HepG2 (cell line): ENCODE results near the gene CDCA5. TPM values are rescaled to one million over a fixed set of nuclear protein-coding genes. Genes with fewer than 3 reads are reported as not detected.
A peak's percentile ranks its signal among the peaks of the same experiment; 100 is the strongest.

Experiments
- CHCHD3 ChIP-seq: sonication (generic); formaldehyde crosslinking; IDR thresholded peaks from 2 replicates; pipeline ENCODE4 v1.8.0; 2022; ENCODE audit warnings: mild to moderate bottlenecking, missing genetic modification reagents, moderate library complexity
- HES4 ChIP-seq: sonication (generic); formaldehyde crosslinking; IDR thresholded peaks from 2 replicates; pipeline ENCODE4 v1.9.0; 2021; ENCODE audit warnings: mild to moderate bottlenecking, missing genetic modification reagents, borderline replicate concordance
- MTF2 ChIP-seq: sonication (generic); formaldehyde crosslinking; IDR thresholded peaks from 2 replicates; pipeline ENCODE4 v1.5.0; 2020; ENCODE audit warnings: missing genetic modification reagents, borderline replicate concordance
- POLR2AphosphoS5 ChIP-seq: IDR thresholded peaks from 2 replicates; pipeline ENCODE4 v1.6.1; 2012; ENCODE audit warnings: low read depth, low read length
- ZNF263 ChIP-seq: sonication (generic); formaldehyde crosslinking; IDR thresholded peaks from 2 replicates; pipeline ENCODE4 v1.4.0; 2020; ENCODE audit warnings: missing genetic modification reagents
- ZNF296 ChIP-seq: sonication (generic); formaldehyde crosslinking; conservative IDR thresholded peaks from 2 replicates; pipeline ENCODE4 v1.5.0; 2020; ENCODE audit warnings: mild to moderate bottlenecking, missing genetic modification reagents
- ZNF768 ChIP-seq: sonication (generic); formaldehyde crosslinking; IDR thresholded peaks from 2 replicates; pipeline ENCODE4 v1.4.0; 2020; ENCODE audit warnings: missing genetic modification reagents
- polyA plus RNA-seq, 8 experiments: library from polyadenylated mRNA; depleted of rRNA in 3 of 8; stranded (reverse) in 7 of 8; unstranded in 1 of 8; fragments of >200 nt; fragmentation: Illumina TruSeq in 4 of 8; extraction: Trizol in 4 of 8; gene quantifications; 2 replicates each; pipeline versions ENCODE4 v1.2.1 to v1.2.3, GENCODE V29; 2011 to 2016; ENCODE audit warnings: low read depth in 4 of 8, missing spikeins in 1 of 8, mixed read lengths in 1 of 8; ENCODE audit not compliant: insufficient read depth in 1 of 8
- total RNA-seq, 5 experiments: library from RNA; depleted of rRNA; stranded (reverse); fragments of >200 nt; fragmentation: Illumina TruSeq; extraction: Trizol; gene quantifications; 2 replicates each; pipeline ENCODE4 v1.2.3, GENCODE V29; 2016; ENCODE audit warnings: low read depth in 1 of 5
- TF ChIP-seq, protein P1 (sequence below): sonication (generic); formaldehyde crosslinking; IDR thresholded peaks from 2 replicates; pipeline ENCODE4 v1.4.0; 2020; ENCODE audit warnings: missing genetic modification reagents, borderline replicate concordance
- TF ChIP-seq, protein P2 (sequence below): IDR thresholded peaks from 2 replicates; pipeline ENCODE4 v1.6.1; 2016; ENCODE audit warnings: mild to moderate bottlenecking
- TF ChIP-seq, protein P3 (sequence below): sonication (generic); formaldehyde crosslinking; IDR thresholded peaks from 2 replicates; pipeline ENCODE4 v1.4.0; 2020; ENCODE audit warnings: low read depth, missing genetic modification reagents
- TF ChIP-seq, protein P4 (sequence below): sonication (generic); formaldehyde crosslinking; IDR thresholded peaks from 2 replicates; pipeline ENCODE4 v1.4.0; 2020; ENCODE audit warnings: missing genetic modification reagents
- TF ChIP-seq, protein P5 (sequence below): sonication (generic); formaldehyde crosslinking; IDR thresholded peaks from 2 replicates; pipeline ENCODE4 v1.8.1; 2023; ENCODE audit warnings: mild to moderate bottlenecking, moderate library complexity, missing genetic modification reagents

The CDCA5 gene
- total and polyA plus RNA-seq, 2 of the 13 experiments (the other 11 are each of a cell fraction or from before 2014, with no cell fraction given) = 13.5 to 50.6 TPM

DNA sequence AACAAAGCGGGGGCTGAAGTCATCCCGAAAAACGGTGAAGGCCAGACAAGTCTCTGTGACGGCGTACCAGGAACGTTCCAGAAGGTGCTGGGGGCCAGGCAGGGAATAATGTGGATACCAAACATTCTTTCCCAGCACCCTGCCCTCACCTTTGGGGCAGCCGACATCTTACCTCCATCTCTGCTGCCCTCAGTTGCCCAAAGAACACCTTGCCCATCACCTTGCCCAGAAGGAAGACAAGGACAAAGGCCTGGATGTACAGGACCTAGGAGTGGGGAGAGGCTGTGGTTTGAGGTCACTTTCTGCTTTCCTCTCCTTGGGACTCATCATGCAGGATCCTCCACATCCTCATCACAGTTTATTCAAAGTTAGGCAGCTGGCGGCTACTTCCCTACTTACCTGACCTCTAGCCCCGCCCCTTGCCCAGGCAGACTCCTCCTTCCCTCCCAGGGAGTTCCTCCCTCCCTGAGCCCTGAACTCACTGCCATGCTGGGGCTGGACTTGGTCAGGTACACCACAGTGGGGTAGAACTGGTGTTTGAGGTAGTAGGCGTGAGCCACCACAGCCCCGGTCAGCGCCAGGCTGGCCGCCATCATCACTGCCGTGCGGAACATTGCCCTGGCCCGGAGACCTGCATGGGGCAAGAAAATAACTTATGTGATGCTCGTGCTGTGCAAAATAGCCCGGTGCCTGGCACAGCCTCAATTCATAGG lies 49.3 kb upstream of the CDCA5 start (continued):
- TF ChIP-seq, protein P1, sequence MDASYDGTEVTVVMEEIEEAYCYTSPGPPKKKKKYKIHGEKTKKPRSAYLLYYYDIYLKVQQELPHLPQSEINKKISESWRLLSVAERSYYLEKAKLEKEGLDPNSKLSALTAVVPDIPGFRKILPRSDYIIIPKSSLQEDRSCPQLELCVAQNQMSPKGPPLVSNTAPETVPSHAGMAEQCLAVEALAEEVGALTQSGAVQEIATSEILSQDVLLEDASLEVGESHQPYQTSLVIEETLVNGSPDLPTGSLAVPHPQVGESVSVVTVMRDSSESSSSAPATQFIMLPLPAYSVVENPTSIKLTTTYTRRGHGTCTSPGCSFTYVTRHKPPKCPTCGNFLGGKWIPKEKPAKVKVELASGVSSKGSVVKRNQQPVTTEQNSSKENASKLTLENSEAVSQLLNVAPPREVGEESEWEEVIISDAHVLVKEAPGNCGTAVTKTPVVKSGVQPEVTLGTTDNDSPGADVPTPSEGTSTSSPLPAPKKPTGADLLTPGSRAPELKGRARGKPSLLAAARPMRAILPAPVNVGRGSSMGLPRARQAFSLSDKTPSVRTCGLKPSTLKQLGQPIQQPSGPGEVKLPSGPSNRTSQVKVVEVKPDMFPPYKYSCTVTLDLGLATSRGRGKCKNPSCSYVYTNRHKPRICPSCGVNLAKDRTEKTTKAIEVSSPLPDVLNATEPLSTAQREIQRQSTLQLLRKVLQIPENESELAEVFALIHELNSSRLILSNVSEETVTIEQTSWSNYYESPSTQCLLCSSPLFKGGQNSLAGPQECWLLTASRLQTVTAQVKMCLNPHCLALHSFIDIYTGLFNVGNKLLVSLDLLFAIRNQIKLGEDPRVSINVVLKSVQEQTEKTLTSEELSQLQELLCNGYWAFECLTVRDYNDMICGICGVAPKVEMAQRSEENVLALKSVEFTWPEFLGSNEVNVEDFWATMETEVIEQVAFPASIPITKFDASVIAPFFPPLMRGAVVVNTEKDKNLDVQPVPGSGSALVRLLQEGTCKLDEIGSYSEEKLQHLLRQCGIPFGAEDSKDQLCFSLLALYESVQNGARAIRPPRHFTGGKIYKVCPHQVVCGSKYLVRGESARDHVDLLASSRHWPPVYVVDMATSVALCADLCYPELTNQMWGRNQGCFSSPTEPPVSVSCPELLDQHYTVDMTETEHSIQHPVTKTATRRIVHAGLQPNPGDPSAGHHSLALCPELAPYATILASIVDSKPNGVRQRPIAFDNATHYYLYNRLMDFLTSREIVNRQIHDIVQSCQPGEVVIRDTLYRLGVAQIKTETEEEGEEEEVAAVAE = no peak
- TF ChIP-seq ZNF768 (CRISPR knock-in tag) (no peak), ZNF263 (CRISPR knock-in tag) (peak; percentile 67), POLR2AphosphoS5 (peak; percentile 69), HES4 (CRISPR knock-in tag) (0 out of 2 replicates have a peak, but pooled peaks have one; percentile 31), MTF2 (CRISPR knock-in tag) (no peak), ZNF296 (CRISPR knock-in tag) (0 out of 2 replicates have a peak, but pooled peaks have one; percentile 53), CHCHD3 (0 out of 2 replicates have a peak, but pooled peaks have one; percentile 29)
- TF ChIP-seq, protein P2, sequence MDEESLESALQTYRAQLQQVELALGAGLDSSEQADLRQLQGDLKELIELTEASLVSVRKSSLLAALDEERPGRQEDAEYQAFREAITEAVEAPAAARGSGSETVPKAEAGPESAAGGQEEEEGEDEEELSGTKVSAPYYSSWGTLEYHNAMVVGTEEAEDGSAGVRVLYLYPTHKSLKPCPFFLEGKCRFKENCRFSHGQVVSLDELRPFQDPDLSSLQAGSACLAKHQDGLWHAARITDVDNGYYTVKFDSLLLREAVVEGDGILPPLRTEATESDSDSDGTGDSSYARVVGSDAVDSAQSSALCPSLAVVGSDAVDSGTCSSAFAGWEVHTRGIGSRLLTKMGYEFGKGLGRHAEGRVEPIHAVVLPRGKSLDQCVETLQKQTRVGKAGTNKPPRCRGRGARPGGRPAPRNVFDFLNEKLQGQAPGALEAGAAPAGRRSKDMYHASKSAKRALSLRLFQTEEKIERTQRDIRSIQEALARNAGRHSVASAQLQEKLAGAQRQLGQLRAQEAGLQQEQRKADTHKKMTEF = 0 out of 2 replicates have a peak, but pooled peaks have one; percentile 5
- TF ChIP-seq, protein P3, sequence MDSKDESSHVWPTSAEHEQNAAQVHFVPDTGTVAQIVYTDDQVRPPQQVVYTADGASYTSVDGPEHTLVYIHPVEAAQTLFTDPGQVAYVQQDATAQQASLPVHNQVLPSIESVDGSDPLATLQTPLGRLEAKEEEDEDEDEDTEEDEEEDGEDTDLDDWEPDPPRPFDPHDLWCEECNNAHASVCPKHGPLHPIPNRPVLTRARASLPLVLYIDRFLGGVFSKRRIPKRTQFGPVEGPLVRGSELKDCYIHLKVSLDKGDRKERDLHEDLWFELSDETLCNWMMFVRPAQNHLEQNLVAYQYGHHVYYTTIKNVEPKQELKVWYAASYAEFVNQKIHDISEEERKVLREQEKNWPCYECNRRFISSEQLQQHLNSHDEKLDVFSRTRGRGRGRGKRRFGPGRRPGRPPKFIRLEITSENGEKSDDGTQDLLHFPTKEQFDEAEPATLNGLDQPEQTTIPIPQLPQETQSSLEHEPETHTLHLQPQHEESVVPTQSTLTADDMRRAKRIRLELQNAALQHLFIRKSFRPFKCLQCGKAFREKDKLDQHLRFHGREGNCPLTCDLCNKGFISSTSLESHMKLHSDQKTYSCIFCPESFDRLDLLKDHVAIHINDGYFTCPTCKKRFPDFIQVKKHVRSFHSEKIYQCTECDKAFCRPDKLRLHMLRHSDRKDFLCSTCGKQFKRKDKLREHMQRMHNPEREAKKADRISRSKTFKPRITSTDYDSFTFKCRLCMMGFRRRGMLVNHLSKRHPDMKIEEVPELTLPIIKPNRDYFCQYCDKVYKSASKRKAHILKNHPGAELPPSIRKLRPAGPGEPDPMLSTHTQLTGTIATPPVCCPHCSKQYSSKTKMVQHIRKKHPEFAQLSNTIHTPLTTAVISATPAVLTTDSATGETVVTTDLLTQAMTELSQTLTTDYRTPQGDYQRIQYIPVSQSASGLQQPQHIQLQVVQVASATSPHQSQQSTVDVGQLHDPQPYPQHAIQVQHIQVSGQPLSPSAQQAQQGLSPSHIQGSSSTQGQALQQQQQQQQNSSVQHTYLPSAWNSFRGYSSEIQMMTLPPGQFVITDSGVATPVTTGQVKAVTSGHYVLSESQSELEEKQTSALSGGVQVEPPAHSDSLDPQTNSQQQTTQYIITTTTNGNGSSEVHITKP (CRISPR knock-in tag) = peak; percentile 67; the same call in 1 of the 2 replicates
- TF ChIP-seq, protein P4, sequence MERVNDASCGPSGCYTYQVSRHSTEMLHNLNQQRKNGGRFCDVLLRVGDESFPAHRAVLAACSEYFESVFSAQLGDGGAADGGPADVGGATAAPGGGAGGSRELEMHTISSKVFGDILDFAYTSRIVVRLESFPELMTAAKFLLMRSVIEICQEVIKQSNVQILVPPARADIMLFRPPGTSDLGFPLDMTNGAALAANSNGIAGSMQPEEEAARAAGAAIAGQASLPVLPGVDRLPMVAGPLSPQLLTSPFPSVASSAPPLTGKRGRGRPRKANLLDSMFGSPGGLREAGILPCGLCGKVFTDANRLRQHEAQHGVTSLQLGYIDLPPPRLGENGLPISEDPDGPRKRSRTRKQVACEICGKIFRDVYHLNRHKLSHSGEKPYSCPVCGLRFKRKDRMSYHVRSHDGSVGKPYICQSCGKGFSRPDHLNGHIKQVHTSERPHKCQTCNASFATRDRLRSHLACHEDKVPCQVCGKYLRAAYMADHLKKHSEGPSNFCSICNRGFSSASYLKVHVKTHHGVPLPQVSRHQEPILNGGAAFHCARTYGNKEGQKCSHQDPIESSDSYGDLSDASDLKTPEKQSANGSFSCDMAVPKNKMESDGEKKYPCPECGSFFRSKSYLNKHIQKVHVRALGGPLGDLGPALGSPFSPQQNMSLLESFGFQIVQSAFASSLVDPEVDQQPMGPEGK (CRISPR knock-in tag) = 0 out of 2 replicates have a peak, but pooled peaks have one; percentile 15
- TF ChIP-seq, protein P5, sequence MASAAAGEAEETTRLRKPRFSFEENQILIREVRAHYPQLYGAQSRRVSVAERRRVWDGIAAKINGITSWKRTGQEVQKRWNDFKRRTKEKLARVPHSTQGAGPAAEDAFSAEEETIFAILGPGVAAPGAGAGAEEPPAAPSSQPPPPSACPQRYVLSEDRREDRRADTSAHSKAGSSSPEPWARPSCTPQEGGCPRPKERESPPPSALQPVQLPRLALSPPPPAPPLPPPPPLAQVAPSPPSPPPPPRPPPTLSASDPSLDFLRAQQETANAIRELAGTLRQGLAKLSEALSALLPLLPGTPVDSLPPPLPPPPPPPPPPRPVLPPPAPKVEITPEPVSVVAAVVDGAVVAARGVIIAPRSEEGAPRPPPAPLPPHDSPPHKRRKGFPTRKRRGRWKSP (CRISPR knock-in tag) = 0 out of 2 replicates have a peak, but pooled peaks have one; percentile 17
